H9 (cell line): ENCODE data around the gene DUSP16. TPM values are rescaled to one million over a fixed set of nuclear protein-coding genes. Genes with fewer than 3 reads are reported as not detected.

Experiments used
- DNase-seq: peaks from one replicate; pipeline ENCODE4 v3.0.0-alpha.2; 2017
- H2AFZ ChIP-seq: one replicate; pipeline ENCODE4 v1.6.1; 2013; ENCODE audit warnings: mild to moderate bottlenecking, low read length, control low read depth, moderate library complexity
- H2AK5ac ChIP-seq: 2 replicates; pipeline ENCODE4 v1.6.1; 2013; ENCODE audit warnings: low read length, control low read depth, mixed read lengths; ENCODE audit not compliant: insufficient read length
- H2BK120ac ChIP-seq: one replicate; pipeline ENCODE4 v1.6.1; 2013; ENCODE audit warnings: low read depth, mild to moderate bottlenecking, low read length, control low read depth, inconsistent platforms; ENCODE audit not compliant: poor library complexity, severe bottlenecking
- H2BK12ac ChIP-seq: 2 replicates; pipeline ENCODE4 v1.6.1; 2013; ENCODE audit warnings: low read length, control low read depth, mixed read lengths, low read depth; ENCODE audit not compliant: insufficient read length
- H2BK15ac ChIP-seq: 2 replicates; pipeline ENCODE4 v1.6.1; 2013; ENCODE audit warnings: low read depth, low read length, control low read depth
- H2BK20ac ChIP-seq: one replicate; pipeline ENCODE4 v1.6.1; 2013; ENCODE audit warnings: low read depth, mild to moderate bottlenecking, low read length, control low read depth, inconsistent platforms; ENCODE audit not compliant: poor library complexity, severe bottlenecking
- H2BK5ac ChIP-seq: 2 replicates; pipeline ENCODE4 v1.6.1; 2013; ENCODE audit warnings: low read length, control low read depth, mixed read lengths; ENCODE audit not compliant: insufficient read length
- H3K14ac ChIP-seq: 2 replicates; pipeline ENCODE4 v1.6.1; 2013; ENCODE audit warnings: low read length, control low read depth; ENCODE audit not compliant: insufficient read depth
- H3K18ac ChIP-seq: 2 replicates; pipeline ENCODE4 v1.6.1; 2013; ENCODE audit warnings: low read depth, mild to moderate bottlenecking, mixed read lengths, low read length, control low read depth; ENCODE audit not compliant: insufficient read length
- H3K23ac ChIP-seq: 2 replicates; pipeline ENCODE4 v1.6.1; 2013; ENCODE audit warnings: low read length, control low read depth, mixed read lengths, low read depth; ENCODE audit not compliant: insufficient read length
- H3K23me2 ChIP-seq: 2 replicates; pipeline ENCODE4 v1.6.1; 2013; ENCODE audit warnings: low read depth, mild to moderate bottlenecking, mixed read lengths, low read length, control low read depth; ENCODE audit not compliant: insufficient read length, poor library complexity, severe bottlenecking
- H3K27ac ChIP-seq: 2 replicates; pipeline ENCODE4 v1.5.1; 2013; ENCODE audit warnings: low read length, control low read depth, mixed read lengths, low read depth; ENCODE audit not compliant: insufficient read length
- H3K27me3 ChIP-seq: 2 replicates; pipeline ENCODE4 v1.6.1; 2013; ENCODE audit warnings: low read length, control low read depth, inconsistent platforms; ENCODE audit not compliant: insufficient read depth
- H3K4ac ChIP-seq: 2 replicates; pipeline ENCODE4 v1.6.1; 2013; ENCODE audit warnings: low read depth, mild to moderate bottlenecking, control low read depth, inconsistent platforms, low read length, moderate library complexity
- H3K4me1 ChIP-seq: 2 replicates; pipeline ENCODE4 v1.6.1; 2013; ENCODE audit warnings: low read length, control low read depth, inconsistent platforms; ENCODE audit not compliant: insufficient read depth
- H3K4me2 ChIP-seq: 2 replicates; pipeline ENCODE4 v1.6.1; 2013; ENCODE audit warnings: low read length, control low read depth, mixed read lengths; ENCODE audit not compliant: insufficient read length, insufficient read depth
- H3K56ac ChIP-seq: 2 replicates; pipeline ENCODE4 v1.6.1; 2013; ENCODE audit warnings: low read depth, mild to moderate bottlenecking, mixed read lengths, low read length, control low read depth; ENCODE audit not compliant: insufficient read length
- H3K79me1 ChIP-seq: 2 replicates; pipeline ENCODE4 v1.6.1; 2013; ENCODE audit warnings: low read depth, mild to moderate bottlenecking, moderate library complexity, low read length, control low read depth, inconsistent platforms; ENCODE audit not compliant: insufficient read depth, poor library complexity, severe bottlenecking
- H3K79me2 ChIP-seq: 2 replicates; pipeline ENCODE4 v1.6.1; 2013; ENCODE audit warnings: low read length, control low read depth, inconsistent platforms; ENCODE audit not compliant: insufficient read depth
- H3K9ac ChIP-seq: 2 replicates; pipeline ENCODE4 v1.6.1; 2013; ENCODE audit warnings: low read length, control low read depth, mixed read lengths; ENCODE audit not compliant: insufficient read length; ENCODE audit errors: extremely low read depth
- H3K9me3 ChIP-seq: one replicate; pipeline ENCODE4 v1.6.1; 2013; ENCODE audit warnings: low read depth, low read length, inconsistent platforms; ENCODE audit not compliant: control insufficient read depth
- H3T11ph ChIP-seq: one replicate; pipeline ENCODE4 v1.6.1; 2013; ENCODE audit warnings: mild to moderate bottlenecking, low read length, control low read depth, inconsistent platforms
- H4K20me1 ChIP-seq: one replicate; pipeline ENCODE4 v1.6.1; 2013; ENCODE audit not compliant: control insufficient read depth, insufficient read length, insufficient read depth
- H4K5ac ChIP-seq: 2 replicates; pipeline ENCODE4 v1.6.1; 2013; ENCODE audit warnings: low read depth, mild to moderate bottlenecking, mixed read lengths, low read length, control low read depth; ENCODE audit not compliant: insufficient read length
- H4K8ac ChIP-seq: replicated peaks from 2 replicates; pipeline ENCODE4 v1.6.1; 2013; ENCODE audit warnings: low read length, control low read depth, mixed read lengths, low read depth; ENCODE audit not compliant: insufficient read length
- H4K91ac ChIP-seq: 2 replicates; pipeline ENCODE4 v1.6.1; 2013; ENCODE audit warnings: low read depth, mild to moderate bottlenecking, moderate library complexity, mixed read lengths, low read length, control low read depth; ENCODE audit not compliant: insufficient read length
- H3K27ac Mint-ChIP-seq, 3 experiments: 2 replicates in 2 of 3; 3 replicates in 1 of 3; pipeline ENCODE4 v1.8.0; 2020 to 2021; ENCODE audit warnings: mixed read lengths in 3 of 3, mild to moderate bottlenecking in 1 of 3, moderate library complexity in 1 of 3
- H3K27me3 Mint-ChIP-seq: 2 replicates; pipeline ENCODE4 v1.8.0; 2021; ENCODE audit warnings: low read depth, mild to moderate bottlenecking, moderate library complexity, mixed read lengths
- H3K36me3 Mint-ChIP-seq, 3 experiments: 2 replicates in 2 of 3; 3 replicates in 1 of 3; pipeline ENCODE4 v1.8.0; 2020 to 2021; ENCODE audit warnings: low read depth in 3 of 3, mixed read lengths in 3 of 3; ENCODE audit not compliant: insufficient read depth in 1 of 3
- H3K4me1 Mint-ChIP-seq, 2 experiments: 2 replicates each; pipeline ENCODE4 v1.8.0; 2020; ENCODE audit warnings: mixed read lengths in 2 of 2
- H3K4me3 Mint-ChIP-seq, 2 experiments: 2 replicates in 1 of 2; 3 replicates in 1 of 2; pipeline ENCODE4 v1.8.0; 2020 to 2021; ENCODE audit warnings: mild to moderate bottlenecking in 2 of 2, mixed read lengths in 2 of 2, moderate library complexity in 1 of 2
- H3K9me3 Mint-ChIP-seq, 2 experiments: 2 replicates in 1 of 2; 3 replicates in 1 of 2; pipeline ENCODE4 v1.8.0; 2020; ENCODE audit warnings: mild to moderate bottlenecking in 2 of 2, mixed read lengths in 2 of 2, moderate library complexity in 1 of 2
- WGBS: extraction: QIAGEN DNeasy Blood & Tissue Kit; methylation state at CpG from one replicate; pipeline ENCODE4 v1.1.7; 2013; ENCODE audit warnings: missing lambda C conversion rate, low lambda C conversion rate, mixed read lengths; ENCODE audit not compliant: insufficient read length; ENCODE audit errors: extremely low coverage; 5-methylcytosine and 5-hydroxymethylcytosine counted together
- total RNA-seq: library from RNA; stranded (reverse); gene quantifications from 2 replicates; pipeline ENCODE4 v1.2.1, GENCODE V29; 2021
- TF ChIP-seq, protein P1 (sequence below): fragments of 200-600 bp; sonication (generic); conservative IDR thresholded peaks from 3 replicates; pipeline ENCODE4 v1.8.0; 2021; ENCODE audit warnings: antibody characterized with exemption, mild to moderate bottlenecking

Gene DUSP16
- total RNA-seq, 1 experiment from 2014 or later: 64.0 TPM

DNA sequence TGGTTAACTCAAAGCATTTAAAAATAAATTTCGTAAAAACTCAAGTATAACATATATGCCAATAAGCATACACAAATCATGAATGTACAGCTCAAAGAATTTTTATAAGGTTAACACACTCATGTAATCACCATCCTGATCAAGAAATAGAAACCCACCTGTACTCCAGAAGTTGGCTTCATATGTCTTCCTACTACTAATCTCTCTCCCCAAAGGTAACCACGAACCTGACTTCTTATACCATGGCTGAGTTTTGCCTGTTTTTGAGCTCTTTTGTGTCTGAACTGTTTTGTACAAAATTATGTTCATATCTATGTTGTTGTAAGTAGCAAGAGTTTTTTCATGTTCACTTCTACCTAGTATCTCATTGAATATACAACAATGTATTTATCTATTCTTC is 18.7 kb downstream of the DUSP16 start:
- Histone ChIP-seq H3K9me3 (no peaks in the 10 kb centered on the region), H3T11ph (no peak overlapping the region), H3K79me2 (peaks cover 2% of the 10 kb centered on the region; the same call in 1 of the 2 replicates), H3K9ac (no peak overlapping the region), H3K56ac (no peak overlapping the region), H2AFZ (no peak overlapping the region), H3K4ac (no peak overlapping the region), H2BK20ac (no peak overlapping the region), H3K4me1 (no peaks in the 10 kb centered on the region; the same call in 1 of the 2 replicates), H3K27ac (no peak overlapping the region), H2AK5ac (no peak overlapping the region), H3K79me1 (no peaks in the 10 kb centered on the region), H4K5ac (no peak overlapping the region), H3K14ac (no peak overlapping the region), H2BK5ac (no peak overlapping the region), H3K18ac (no peak overlapping the region), H2BK120ac (no peak overlapping the region), H2BK15ac (no peak overlapping the region), H3K4me2 (no peak overlapping the region), H2BK12ac (no peak overlapping the region), H3K23me2 (no peaks in the 10 kb centered on the region), H4K8ac (no peak overlapping the region), H3K27me3 (no peaks in the 10 kb centered on the region; the same call in 1 of the 2 replicates), H3K23ac (no peak overlapping the region), H4K20me1 (no peaks in the 10 kb centered on the region), H4K91ac (no peak overlapping the region)
- Mint-ChIP-seq H3K36me3 (peaks cover 0 to 26% (median 9%) of the 10 kb centered on the region in 3 experiments; a peak in 6 of 7 replicates), H3K27me3 (no peaks in the 10 kb centered on the region), H3K4me1 (peaks cover 17 to 20% of the 10 kb centered on the region in 2 experiments), H3K4me3 (no peak overlapping the region), H3K9me3 (no peaks in the 10 kb centered on the region), H3K27ac (no peak overlapping the region)
- WGBS: no CpG with 5 or more reads among the region's 2 CpGs
- no peak for DNase-seq
- TF ChIP-seq, protein P1, sequence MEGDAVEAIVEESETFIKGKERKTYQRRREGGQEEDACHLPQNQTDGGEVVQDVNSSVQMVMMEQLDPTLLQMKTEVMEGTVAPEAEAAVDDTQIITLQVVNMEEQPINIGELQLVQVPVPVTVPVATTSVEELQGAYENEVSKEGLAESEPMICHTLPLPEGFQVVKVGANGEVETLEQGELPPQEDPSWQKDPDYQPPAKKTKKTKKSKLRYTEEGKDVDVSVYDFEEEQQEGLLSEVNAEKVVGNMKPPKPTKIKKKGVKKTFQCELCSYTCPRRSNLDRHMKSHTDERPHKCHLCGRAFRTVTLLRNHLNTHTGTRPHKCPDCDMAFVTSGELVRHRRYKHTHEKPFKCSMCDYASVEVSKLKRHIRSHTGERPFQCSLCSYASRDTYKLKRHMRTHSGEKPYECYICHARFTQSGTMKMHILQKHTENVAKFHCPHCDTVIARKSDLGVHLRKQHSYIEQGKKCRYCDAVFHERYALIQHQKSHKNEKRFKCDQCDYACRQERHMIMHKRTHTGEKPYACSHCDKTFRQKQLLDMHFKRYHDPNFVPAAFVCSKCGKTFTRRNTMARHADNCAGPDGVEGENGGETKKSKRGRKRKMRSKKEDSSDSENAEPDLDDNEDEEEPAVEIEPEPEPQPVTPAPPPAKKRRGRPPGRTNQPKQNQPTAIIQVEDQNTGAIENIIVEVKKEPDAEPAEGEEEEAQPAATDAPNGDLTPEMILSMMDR: no peak
